K562 (cell line): ENCODE results near the gene BCORL1. TPM values are rescaled to one million over a fixed set of nuclear protein-coding genes. Genes with fewer than 3 reads are reported as not detected.

Experiments used
- ATAC-seq: fragments of 200-7000 bp; cut with Tn5 transposase; 3 replicates; pipeline ENCODE4 v1.9.1; 2020; ENCODE audit warnings: moderate library complexity
- BruUV-seq: library from RNA; stranded (reverse); fragments of 400-500 nt; replicated peaks from 2 replicates; lab custom pipeline; 2021; lab: Mats Ljungman, UMichigan
- CTCF ChIA-PET: fragments of 300-600 bp; formaldehyde crosslinking; extraction: SDS; loops from one replicate; lab custom pipeline; 2021; ENCODE audit warnings: low intra/inter-chr PET ratio; lab: Yijun Ruan, JAX
- POLR2A ChIA-PET: fragments of 300-600, 350-650 bp; sonication (Branson Sonifier 250); formaldehyde crosslinking; extraction: SDS; loops from one replicate; lab custom pipeline; 2021; ENCODE audit warnings: antibody characterized with exemption, inconsistent platforms; lab: Yijun Ruan, JAX
- DNase-seq, 4 experiments: peaks; one replicate each; pipeline versions ENCODE4 v3.0.0 to v3.0.0-alpha.2; 2011 to 2018; ENCODE audit warnings: low spot score in 3 of 4, mixed read lengths in 3 of 4; ENCODE audit errors: extremely low read depth in 1 of 4
- FAIRE-seq: peaks from 2 replicates; lab custom pipeline; 2011; peaks lifted over from hg19 to GRCh38; lab: Jason Lieb, UNC
- H2AFZ ChIP-seq: 2 replicates; pipeline ENCODE4 v1.6.0; 2011; ENCODE audit warnings: low read depth, low read length, control low read depth, inconsistent platforms
- H3K27ac ChIP-seq: fragments of 200-600 bp; 3 replicates; pipeline ENCODE4 v1.8.0; 2011; ENCODE audit warnings: low read depth, mild to moderate bottlenecking, control low read depth, inconsistent platforms, low read length, moderate library complexity, mixed read lengths; ENCODE audit errors: extremely low read depth
- H3K27me3 ChIP-seq, 2 experiments: fragments of 300-600 bp in 1 of 2; 2 replicates in 1 of 2; 3 replicates in 1 of 2; pipeline versions ENCODE4 v1.6.0 to v1.8.0; 2011; ENCODE audit warnings: inconsistent platforms in 2 of 2, low read length in 2 of 2, mild to moderate bottlenecking in 1 of 2, mixed read lengths in 1 of 2, moderate library complexity in 1 of 2; ENCODE audit not compliant: control insufficient read depth in 2 of 2, insufficient read depth in 2 of 2
- H3K36me3 ChIP-seq: fragments of 300-600 bp; 3 replicates; pipeline ENCODE4 v1.8.0; 2011; ENCODE audit warnings: mild to moderate bottlenecking, low read length, inconsistent platforms; ENCODE audit not compliant: control insufficient read depth, insufficient read depth
- H3K4me1 ChIP-seq, 2 experiments: fragments of 200-600 bp in 1 of 2; replicated peaks in 1 of 2; 2 replicates in 1 of 2; 3 replicates in 1 of 2; pipeline versions ENCODE4 v1.5.1 to v1.8.0; 2011; ENCODE audit warnings: inconsistent platforms in 2 of 2, low read length in 2 of 2, mild to moderate bottlenecking in 1 of 2, mixed read lengths in 1 of 2, moderate library complexity in 1 of 2; ENCODE audit not compliant: control insufficient read depth in 2 of 2, insufficient read depth in 2 of 2
- H3K4me2 ChIP-seq: 2 replicates; pipeline ENCODE4 v1.6.1; 2011; ENCODE audit warnings: low read length, control low read depth, inconsistent platforms, mixed read lengths; ENCODE audit not compliant: insufficient read depth
- H3K4me3 ChIP-seq: fragments of 200-600 bp; sonication (generic), shearing (Covaris generic); 2 replicates; pipeline ENCODE4 v1.5.1; 2016; ENCODE audit warnings: control low read depth, inconsistent platforms
- H3K79me2 ChIP-seq: fragments of 200-600 bp; 3 replicates; pipeline ENCODE4 v1.8.0; 2011; ENCODE audit warnings: low read length, inconsistent platforms; ENCODE audit not compliant: control insufficient read depth, insufficient read depth
- H3K9ac ChIP-seq, 2 experiments: 2 replicates each; pipeline versions ENCODE4 v1.6.0 to v1.6.1; 2011; ENCODE audit warnings: low read depth in 2 of 2, low read length in 2 of 2, control low read depth in 1 of 2, inconsistent platforms in 1 of 2, mild to moderate bottlenecking in 1 of 2, mixed read lengths in 1 of 2; ENCODE audit not compliant: insufficient read depth in 1 of 2
- H3K9me1 ChIP-seq: one replicate; pipeline ENCODE4 v1.6.0; 2011; ENCODE audit warnings: inconsistent platforms, mild to moderate bottlenecking, low read length, moderate library complexity; ENCODE audit not compliant: control insufficient read depth, insufficient read depth
- H3K9me3 ChIP-seq: replicated peaks from 2 replicates; pipeline ENCODE4 v1.5.1; 2011; ENCODE audit warnings: low read depth, low read length, inconsistent platforms; ENCODE audit not compliant: control insufficient read depth, insufficient read depth
- H4K20me1 ChIP-seq: replicated peaks from 2 replicates; pipeline ENCODE4 v1.6.1; 2011; ENCODE audit warnings: low read length, inconsistent platforms, mixed read lengths; ENCODE audit not compliant: control insufficient read depth, insufficient read depth
- CBX5 ChIP-seq: IDR thresholded peaks from 2 replicates; pipeline ENCODE4 v1.6.1; 2014; ENCODE audit warnings: low read depth, borderline replicate concordance
- EP300 ChIP-seq: IDR thresholded peaks from 2 replicates; pipeline ENCODE4 v1.6.1; 2012; ENCODE audit warnings: low read length, improper control_type of control experiment
- HEY1 ChIP-seq: fragments of 250-450 bp; sonication (Bioruptor Pico); IDR thresholded peaks from 2 replicates; pipeline ENCODE4 v1.5.0; 2020; ENCODE audit warnings: mild to moderate bottlenecking, moderate library complexity, borderline replicate concordance
- KDM2B ChIP-seq: fragments of 250-450 bp; sonication (Bioruptor Pico); IDR thresholded peaks from 2 replicates; pipeline ENCODE4 v1.8.0; 2021; ENCODE audit warnings: mild to moderate bottlenecking, moderate library complexity
- PML ChIP-seq: IDR thresholded peaks from 2 replicates; pipeline ENCODE4 v1.6.1; 2012; ENCODE audit warnings: low read length, inconsistent platforms
- XRCC5 ChIP-seq: fragments of 200-400 bp; formaldehyde crosslinking; IDR thresholded peaks from 2 replicates; pipeline ENCODE4 v1.6.1; 2017; ENCODE audit warnings: low read depth, mild to moderate bottlenecking, low read length
- ZBTB7A ChIP-seq: IDR thresholded peaks from 2 replicates; pipeline ENCODE4 v1.6.1; 2011; ENCODE audit warnings: low read depth, mild to moderate bottlenecking, low read length, moderate library complexity, borderline replicate concordance; ENCODE audit not compliant: control insufficient read depth
- WGBS: fragments of 100-300 bp; shearing (Covaris generic); methylation state at CpG from one replicate; pipeline ENCODE4 v1.1.6; 2016; ENCODE audit warnings: low coverage, mixed read lengths; ENCODE audit not compliant: insufficient coverage; ENCODE audit errors: missing lambda C conversion rate; 5-methylcytosine and 5-hydroxymethylcytosine counted together
- in situ Hi-C: fragments of 300-500 bp; cut with MboI; formaldehyde crosslinking; loops from 4 replicates; pipeline ENCODE4 v1.15.0; 2018; ENCODE audit warnings: inconsistent platforms, mixed read lengths
- intact Hi-C: fragments of 100-400 bp; cut with micrococcal nuclease; formaldehyde crosslinking; loops from 2 replicates; pipeline ENCODE4 v1.14.2; 2022
- polyA plus RNA-seq, 8 experiments: library from polyadenylated mRNA; depleted of rRNA in 4 of 8; stranded (reverse) in 5 of 8; unstranded in 3 of 8; fragments of >200 nt; fragmentation: Nextera tagmentation in 2 of 8; fragmentation: Illumina TruSeq in 1 of 8; extraction: Ambion mirVana in 2 of 8; extraction: Trizol in 1 of 8; gene quantifications; 2 replicates each; pipeline versions ENCODE4 v1.2.1 to v1.2.3, GENCODE V29; 2011 to 2014; ENCODE audit warnings: inconsistent platforms in 1 of 8, missing spikeins in 1 of 8
- total RNA-seq, 7 experiments: library from RNA; depleted of rRNA in 6 of 7; stranded (reverse); fragments of >200 nt in 6 of 7; fragmentation: Illumina TruSeq in 2 of 7; extraction: Trizol in 2 of 7; gene quantifications; 2 replicates each; pipeline versions ENCODE4 v1.2.1 to v1.2.3, GENCODE V29; 2011 to 2021; ENCODE audit warnings: low replicate concordance in 1 of 7
- TF ChIP-seq, protein P1 (sequence below): fragments of 250-450 bp; sonication (Bioruptor Pico); IDR thresholded peaks from 2 replicates; pipeline ENCODE4 v1.6.1; 2021; ENCODE audit warnings: mild to moderate bottlenecking
- TF ChIP-seq, protein P2 (sequence below): fragments of 250-450 bp; sonication (Bioruptor Pico); IDR thresholded peaks from 2 replicates; pipeline ENCODE4 v1.5.1; 2021; ENCODE audit warnings: mild to moderate bottlenecking
- TF ChIP-seq, protein P3 (sequence below): fragments of 450-650 bp; IDR thresholded peaks from 2 replicates; pipeline ENCODE4 v1.7.1; 2018; ENCODE audit warnings: mild to moderate bottlenecking, low read depth; ENCODE audit not compliant: partially characterized antibody
- TF ChIP-seq, protein P4 (sequence below): sonication (generic); formaldehyde crosslinking; IDR thresholded peaks from 2 replicates; pipeline ENCODE4 v1.8.0; 2022; ENCODE audit warnings: mild to moderate bottlenecking, missing genetic modification reagents

Gene BCORL1
- total and polyA plus RNA-seq, 9 of the 15 experiments (the other 6 are each of a cell fraction or from before 2014, with no cell fraction given), result 0.48 to 29.6 (median 2.1) TPM

DNA sequence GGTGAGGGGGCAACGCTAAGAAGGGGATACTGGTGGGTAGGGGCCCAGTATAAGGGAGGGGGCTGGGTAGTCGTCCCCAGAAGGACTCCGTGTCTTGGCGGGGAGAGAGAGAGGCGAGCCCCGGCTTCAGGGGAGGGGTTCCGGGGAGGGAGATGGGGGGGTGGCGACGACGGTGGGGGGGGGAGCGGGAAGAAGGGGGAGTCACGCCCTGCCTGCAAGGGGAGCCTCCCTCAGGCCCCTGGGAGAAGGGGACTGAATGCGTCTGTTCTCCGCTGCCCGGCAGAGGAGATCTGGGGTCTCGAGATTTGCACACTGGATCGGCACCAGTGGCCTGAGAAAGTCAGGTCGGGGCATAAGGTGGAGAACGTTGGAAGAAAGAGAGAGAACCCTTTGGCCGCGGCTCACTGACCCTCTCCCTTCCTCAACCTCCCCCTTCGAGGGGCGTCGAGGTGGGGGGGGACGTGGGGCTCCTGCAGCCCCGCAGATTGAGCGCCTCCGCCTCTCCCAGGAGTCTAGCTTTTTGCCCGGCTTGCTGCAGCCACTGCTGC lies 609 bp upstream of the BCORL1 start:
- peaks cover 10 to 29% of the 10 kb centered on the region in 2 experiments; a peak in 4 of 5 replicates for H3K4me1 ChIP-seq
- POLR2A ChIA-PET, result no interaction called here
- H3K4me3 ChIP-seq, result no peak overlapping the region
- H3K36me3 ChIP-seq, result peaks cover 2% of the 10 kb centered on the region; the same call in 1 of the 3 replicates
- H3K9me3 ChIP-seq, result no peaks in the 10 kb centered on the region
- 10% methylated on average over 2 of the region's 29 CpGs for WGBS
- intact Hi-C loops, result loop anchor here (1.0 to 2.0 kb wide), 3 partner anchors 21 to 49 kb away; no protein-coding TSS in a partner anchor
- peaks cover 2% of the 10 kb centered on the region for H3K9me1 ChIP-seq
- BruUV-seq, result no TSS peak
- H3K79me2 ChIP-seq, result peaks cover 25% of the 10 kb centered on the region
- ATAC-seq, result peak; percentile 1; the same call in 2 of the 3 replicates
- FAIRE-seq, result no peak
- H3K4me2 ChIP-seq, result peak overlapping the region; percentile 79
- H3K9ac ChIP-seq, result peak overlapping the region; percentile 54 to 87
- CTCF ChIA-PET, result no interaction called here
- no peaks in the 10 kb centered on the region for H3K27me3 ChIP-seq
- peak overlapping the region; percentile 61 for H3K27ac ChIP-seq
- peaks cover 6% of the 10 kb centered on the region; the same call in 1 of the 2 replicates for H4K20me1 ChIP-seq
- in situ Hi-C loops, result no loop called here
- H2AFZ ChIP-seq, result peak overlapping the region; percentile 80
- peak in 3 of 4 experiments; percentile 53 to 70 (median 67) for DNase-seq
- no peak for TF ChIP-seq HEY1 (CRISPR knock-in tag)
- TF ChIP-seq KDM2B (CRISPR knock-in tag), result 0 out of 2 replicates have a peak, but pooled peaks have one; percentile 30
- TF ChIP-seq ZBTB7A, result peak; percentile 19; the same call in 1 of the 2 replicates
- no peak for TF ChIP-seq CBX5
- TF ChIP-seq, protein P1, sequence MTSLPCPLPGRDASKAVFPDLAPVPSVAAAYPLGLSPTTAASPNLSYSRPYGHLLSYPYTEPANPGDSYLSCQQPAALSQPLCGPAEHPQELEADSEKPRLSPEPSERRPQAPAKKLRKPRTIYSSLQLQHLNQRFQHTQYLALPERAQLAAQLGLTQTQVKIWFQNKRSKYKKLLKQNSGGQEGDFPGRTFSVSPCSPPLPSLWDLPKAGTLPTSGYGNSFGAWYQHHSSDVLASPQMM (CRISPR knock-in tag), result no peak
- no peak for TF ChIP-seq XRCC5
- no peak for TF ChIP-seq PML
- TF ChIP-seq EP300, result no peak
- TF ChIP-seq, protein P2, sequence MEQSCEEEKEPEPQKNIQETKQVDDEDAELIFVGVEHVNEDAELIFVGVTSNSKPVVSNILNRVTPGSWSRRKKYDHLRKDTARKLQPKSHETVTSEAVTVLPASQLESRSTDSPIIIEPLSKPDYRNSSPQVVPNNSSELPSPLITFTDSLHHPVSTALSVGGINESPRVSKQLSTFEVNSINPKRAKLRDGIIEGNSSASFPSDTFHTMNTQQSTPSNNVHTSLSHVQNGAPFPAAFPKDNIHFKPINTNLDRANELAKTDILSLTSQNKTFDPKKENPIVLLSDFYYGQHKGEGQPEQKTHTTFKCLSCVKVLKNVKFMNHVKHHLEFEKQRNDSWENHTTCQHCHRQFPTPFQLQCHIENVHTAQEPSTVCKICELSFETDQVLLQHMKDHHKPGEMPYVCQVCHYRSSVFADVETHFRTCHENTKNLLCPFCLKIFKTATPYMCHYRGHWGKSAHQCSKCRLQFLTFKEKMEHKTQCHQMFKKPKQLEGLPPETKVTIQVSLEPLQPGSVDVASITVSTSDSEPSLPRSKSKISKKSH (CRISPR knock-in tag), result no peak
- TF ChIP-seq, protein P3, sequence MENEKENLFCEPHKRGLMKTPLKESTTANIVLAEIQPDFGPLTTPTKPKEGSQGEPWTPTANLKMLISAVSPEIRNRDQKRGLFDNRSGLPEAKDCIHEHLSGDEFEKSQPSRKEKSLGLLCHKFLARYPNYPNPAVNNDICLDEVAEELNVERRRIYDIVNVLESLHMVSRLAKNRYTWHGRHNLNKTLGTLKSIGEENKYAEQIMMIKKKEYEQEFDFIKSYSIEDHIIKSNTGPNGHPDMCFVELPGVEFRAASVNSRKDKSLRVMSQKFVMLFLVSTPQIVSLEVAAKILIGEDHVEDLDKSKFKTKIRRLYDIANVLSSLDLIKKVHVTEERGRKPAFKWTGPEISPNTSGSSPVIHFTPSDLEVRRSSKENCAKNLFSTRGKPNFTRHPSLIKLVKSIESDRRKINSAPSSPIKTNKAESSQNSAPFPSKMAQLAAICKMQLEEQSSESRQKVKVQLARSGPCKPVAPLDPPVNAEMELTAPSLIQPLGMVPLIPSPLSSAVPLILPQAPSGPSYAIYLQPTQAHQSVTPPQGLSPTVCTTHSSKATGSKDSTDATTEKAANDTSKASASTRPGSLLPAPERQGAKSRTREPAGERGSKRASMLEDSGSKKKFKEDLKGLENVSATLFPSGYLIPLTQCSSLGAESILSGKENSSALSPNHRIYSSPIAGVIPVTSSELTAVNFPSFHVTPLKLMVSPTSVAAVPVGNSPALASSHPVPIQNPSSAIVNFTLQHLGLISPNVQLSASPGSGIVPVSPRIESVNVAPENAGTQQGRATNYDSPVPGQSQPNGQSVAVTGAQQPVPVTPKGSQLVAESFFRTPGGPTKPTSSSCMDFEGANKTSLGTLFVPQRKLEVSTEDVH, result no peak
- TF ChIP-seq, protein P4, sequence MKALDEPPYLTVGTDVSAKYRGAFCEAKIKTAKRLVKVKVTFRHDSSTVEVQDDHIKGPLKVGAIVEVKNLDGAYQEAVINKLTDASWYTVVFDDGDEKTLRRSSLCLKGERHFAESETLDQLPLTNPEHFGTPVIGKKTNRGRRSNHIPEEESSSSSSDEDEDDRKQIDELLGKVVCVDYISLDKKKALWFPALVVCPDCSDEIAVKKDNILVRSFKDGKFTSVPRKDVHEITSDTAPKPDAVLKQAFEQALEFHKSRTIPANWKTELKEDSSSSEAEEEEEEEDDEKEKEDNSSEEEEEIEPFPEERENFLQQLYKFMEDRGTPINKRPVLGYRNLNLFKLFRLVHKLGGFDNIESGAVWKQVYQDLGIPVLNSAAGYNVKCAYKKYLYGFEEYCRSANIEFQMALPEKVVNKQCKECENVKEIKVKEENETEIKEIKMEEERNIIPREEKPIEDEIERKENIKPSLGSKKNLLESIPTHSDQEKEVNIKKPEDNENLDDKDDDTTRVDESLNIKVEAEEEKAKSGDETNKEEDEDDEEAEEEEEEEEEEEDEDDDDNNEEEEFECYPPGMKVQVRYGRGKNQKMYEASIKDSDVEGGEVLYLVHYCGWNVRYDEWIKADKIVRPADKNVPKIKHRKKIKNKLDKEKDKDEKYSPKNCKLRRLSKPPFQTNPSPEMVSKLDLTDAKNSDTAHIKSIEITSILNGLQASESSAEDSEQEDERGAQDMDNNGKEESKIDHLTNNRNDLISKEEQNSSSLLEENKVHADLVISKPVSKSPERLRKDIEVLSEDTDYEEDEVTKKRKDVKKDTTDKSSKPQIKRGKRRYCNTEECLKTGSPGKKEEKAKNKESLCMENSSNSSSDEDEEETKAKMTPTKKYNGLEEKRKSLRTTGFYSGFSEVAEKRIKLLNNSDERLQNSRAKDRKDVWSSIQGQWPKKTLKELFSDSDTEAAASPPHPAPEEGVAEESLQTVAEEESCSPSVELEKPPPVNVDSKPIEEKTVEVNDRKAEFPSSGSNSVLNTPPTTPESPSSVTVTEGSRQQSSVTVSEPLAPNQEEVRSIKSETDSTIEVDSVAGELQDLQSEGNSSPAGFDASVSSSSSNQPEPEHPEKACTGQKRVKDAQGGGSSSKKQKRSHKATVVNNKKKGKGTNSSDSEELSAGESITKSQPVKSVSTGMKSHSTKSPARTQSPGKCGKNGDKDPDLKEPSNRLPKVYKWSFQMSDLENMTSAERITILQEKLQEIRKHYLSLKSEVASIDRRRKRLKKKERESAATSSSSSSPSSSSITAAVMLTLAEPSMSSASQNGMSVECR (CRISPR knock-in tag), result 0 out of 2 replicates have a peak, but pooled peaks have one; percentile 11
